Right atrium auricular region (tissue), 2 donors: Measurements from ENCODE around the gene CAMTA1. TPM values are rescaled to one million over a fixed set of nuclear protein-coding genes. Genes with fewer than 3 reads are reported as not detected.

ENCODE experiments used
- DNase-seq: peaks from one replicate; pipeline ENCODE4 v3.0.0-alpha.2; 2019; ENCODE audit warnings: low spot score
- H3K27ac ChIP-seq, 2 donors: fragments of 200-600 bp; sonication (generic); 1 replicate in 1 of 2; 2 replicates in 1 of 2; pipeline ENCODE4 v1.5.1; 2016 to 2019
- H3K27me3 ChIP-seq, 2 donors: fragments of 200-600 bp; sonication (generic); one replicate each; pipeline versions ENCODE4 v1.5.1 to v1.6.0; 2017 to 2019
- H3K36me3 ChIP-seq: fragments of 200-600 bp; sonication (generic); one replicate; pipeline ENCODE4 v1.5.1; 2016
- H3K4me1 ChIP-seq, 2 donors: fragments of 200-600 bp; sonication (generic); one replicate each; pipeline versions ENCODE4 v1.5.1 to v1.6.0; 2017 to 2019
- H3K4me3 ChIP-seq, 2 donors: fragments of 200-600 bp; sonication (generic); 1 replicate in 1 of 2; 2 replicates in 1 of 2; pipeline ENCODE4 v1.5.1; 2017 to 2019; ENCODE audit warnings: mild to moderate bottlenecking in 1 of 2, moderate library complexity in 1 of 2
- H3K9me3 ChIP-seq, 2 donors: fragments of 200-600 bp; sonication (generic); one replicate each; pipeline ENCODE4 v1.5.1; 2019
- CTCF ChIP-seq, 2 donors: fragments of 200-600 bp; sonication (generic); IDR thresholded peaks; one replicate each; pipeline ENCODE4 v1.5.1; 2019; ENCODE audit warnings: antibody characterized with exemption in 2 of 2
- total RNA-seq, 2 donors: library from RNA; depleted of rRNA; stranded (reverse); fragments of >200 nt; gene quantifications; one replicate each; pipeline ENCODE4 v1.1.0, GENCODE V29; 2016

The CAMTA1 gene
- total RNA-seq, 2 donors from 2014 or later: 132 to 190 TPM

- DNase-seq: no peak
- no peaks in the 10 kb centered on the region for H3K9me3 ChIP-seq
- peaks cover 0 to 4% of the 10 kb centered on the region in 2 donors for H3K4me1 ChIP-seq
- H3K4me3 ChIP-seq: no peak overlapping the region
- no peaks in the 10 kb centered on the region for H3K27me3 ChIP-seq
- no peaks in the 10 kb centered on the region for H3K36me3 ChIP-seq
- H3K27ac ChIP-seq: no peak overlapping the region
- TF ChIP-seq CTCF (IDR thresholded peaks at IDR 0.05): no peak
Measured at GRCh38 chr1:7659514-7659913, 874.3 kb downstream of the CAMTA1 start.

- Histone ChIP-seq H3K4me3 (no peak overlapping the region), H3K27me3 (no peaks in the 10 kb centered on the region)
- no peak for TF ChIP-seq CTCF (IDR thresholded peaks at IDR 0.05)
Measured at GRCh38 chr1:7663451-7664146, 878.3 kb downstream of the CAMTA1 start.

GRCh38 chr1:7664147-7664892 lies 879.1 kb downstream of the CAMTA1 start:
- Histone ChIP-seq H3K4me3 (no peak overlapping the region), H3K27ac (no peak overlapping the region), H3K4me1 (peaks cover 0 to 4% of the 10 kb centered on the region in 2 donors), H3K36me3 (no peaks in the 10 kb centered on the region), H3K9me3 (no peaks in the 10 kb centered on the region), H3K27me3 (no peaks in the 10 kb centered on the region)
- TF ChIP-seq CTCF (IDR thresholded peaks at IDR 0.05): no peak
- no peak for DNase-seq

More at GRCh38 chr1:7663451-7664146, 878.3 kb downstream of the CAMTA1 start:
- Histone ChIP-seq H3K4me1 (peaks cover 0 to 4% of the 10 kb centered on the region in 2 donors), H3K9me3 (no peaks in the 10 kb centered on the region), H3K27ac (no peak overlapping the region), H3K36me3 (no peaks in the 10 kb centered on the region)
- DNase-seq: no peak

- no peaks in the 10 kb centered on the region for H3K9me3 ChIP-seq
- no peaks in the 10 kb centered on the region for H3K27me3 ChIP-seq
- no peaks in the 10 kb centered on the region for H3K36me3 ChIP-seq
- TF ChIP-seq CTCF (IDR thresholded peaks at IDR 0.05): no peak
- H3K4me3 ChIP-seq: no peak overlapping the region
- H3K4me1 ChIP-seq: peaks cover 0 to 7% of the 10 kb centered on the region in 2 donors
- H3K27ac ChIP-seq: no peak overlapping the region
- DNase-seq: no peak
Measured at GRCh38 chr1:7664893-7665250, 879.6 kb downstream of the CAMTA1 start.

DNA sequence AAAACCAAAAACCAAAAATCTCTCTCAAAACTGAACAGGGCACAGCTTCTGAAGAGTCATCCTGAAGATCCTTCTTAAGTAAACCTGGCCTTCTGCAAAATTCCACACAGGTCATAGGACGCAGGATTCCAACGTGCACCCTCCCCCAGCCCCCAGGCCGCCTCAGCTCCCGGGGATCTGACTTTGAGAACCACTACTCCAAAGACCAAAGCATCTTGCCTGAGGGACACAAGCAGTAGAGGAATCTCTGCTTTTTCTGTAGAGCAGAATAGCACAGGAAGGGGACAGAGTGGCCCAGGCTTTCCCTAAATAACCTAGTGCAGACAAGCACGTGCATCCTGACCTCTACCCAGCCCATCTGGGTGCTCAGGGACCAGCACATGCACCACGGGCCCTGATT lies 881.0 kb downstream of the CAMTA1 start:
- no peak for TF ChIP-seq CTCF (IDR thresholded peaks at IDR 0.05)
- H3K36me3 ChIP-seq: no peaks in the 10 kb centered on the region
- no peak for DNase-seq
- peaks cover 0 to 10% of the 10 kb centered on the region in 2 donors for H3K4me1 ChIP-seq
- no peaks in the 10 kb centered on the region for H3K27me3 ChIP-seq
- no peaks in the 10 kb centered on the region for H3K9me3 ChIP-seq
- H3K4me3 ChIP-seq: no peak overlapping the region
- no peak overlapping the region for H3K27ac ChIP-seq
